Body of pancreas (tissue), 4 donors: ENCODE measurements around the gene LHFPL6. TPM values are rescaled to one million over a fixed set of nuclear protein-coding genes. Genes with fewer than 3 reads are reported as not detected.

ENCODE experiments used
- ATAC-seq: fragments of 150-250 bp; one replicate; pipeline ENCODE4 v1.9.1; 2016
- DNase-seq, 4 donors: peaks; one replicate each; pipeline ENCODE4 v3.0.0-alpha.2; 2019
- H3K27ac ChIP-seq, 4 donors: fragments of 200-600 bp; sonication (generic); 1 replicate in 3 of 4; 2 replicates in 1 of 4; pipeline versions ENCODE4 v1.5.1 to v1.6.1; 2016 to 2019; ENCODE audit warnings: mild to moderate bottlenecking in 1 of 4, mixed read lengths in 1 of 4, moderate library complexity in 1 of 4
- H3K27me3 ChIP-seq, 2 donors: fragments of 200-600 bp; sonication (generic); one replicate each; pipeline ENCODE4 v1.6.0; 2016; ENCODE audit warnings: mild to moderate bottlenecking in 1 of 2
- H3K36me3 ChIP-seq, 2 donors: fragments of 200-600 bp; sonication (generic); replicated peaks in 1 of 2; 2 replicates each; pipeline ENCODE4 v1.5.1; 2016; ENCODE audit warnings: low read depth in 2 of 2; ENCODE audit not compliant: insufficient read depth in 1 of 2
- H3K4me1 ChIP-seq: fragments of 200-600 bp; sonication (generic); one replicate; pipeline ENCODE4 v1.6.0; 2016
- H3K4me3 ChIP-seq, 2 donors: fragments of 200-600 bp; sonication (generic); 1 replicate in 1 of 2; 2 replicates in 1 of 2; pipeline ENCODE4 v1.5.1; 2016 to 2019
- H3K9me3 ChIP-seq, 3 donors: fragments of 200-600 bp; sonication (generic); 1 replicate in 2 of 3; 2 replicates in 1 of 3; pipeline ENCODE4 v1.5.1; 2016
- CTCF ChIP-seq, 7 experiments: fragments of 450-650 bp in 4 of 7; fragments of 200-600 bp in 3 of 7; sonication (generic) in 3 of 7; IDR thresholded peaks; one replicate each; pipeline ENCODE4 v1.5.1; 2016 to 2019; ENCODE audit warnings: antibody characterized with exemption in 7 of 7
- POLR2A ChIP-seq, 3 donors: fragments of 450-650 bp; IDR thresholded peaks; one replicate each; pipeline ENCODE4 v1.6.1; 2016; ENCODE audit warnings: antibody characterized with exemption in 3 of 3, mild to moderate bottlenecking in 2 of 3
- WGBS, 2 donors: methylation state at CpG; one replicate each; pipeline ENCODE4 v1.1.5; 2017; 5-methylcytosine and 5-hydroxymethylcytosine counted together
- intact Hi-C: fragments of 100-400 bp; cut with DNase I; formaldehyde crosslinking; loops from one replicate; pipeline ENCODE4 v1.15.1; 2023
- total RNA-seq, 2 donors: library from RNA; depleted of rRNA; stranded (reverse); fragments of >200 nt; gene quantifications; one replicate each; pipeline ENCODE4 v1.1.0, GENCODE V29; 2016

LHFPL6 gene
- total RNA-seq, 2 donors from 2014 or later, result 18.4 to 30.7 TPM

GRCh38 chr13:39565036-39565949, 37.7 kb downstream of the LHFPL6 start:
- intact Hi-C loops, result no loop called here
- Histone ChIP-seq H3K27ac (no peak overlapping the region), H3K4me3 (no peak overlapping the region), H3K27me3 (no peaks in the 10 kb centered on the region), H3K36me3 (no peaks in the 10 kb centered on the region), H3K4me1 (no peaks in the 10 kb centered on the region), H3K9me3 (no peaks in the 10 kb centered on the region)
- WGBS, 2 donors, result 35 to 41% methylated on average over 6 of the region's 6 CpGs
- DNase-seq (no peak), ATAC-seq (no peak)
- TF ChIP-seq POLR2A (IDR thresholded peaks at IDR 0.05) (no peak), CTCF (IDR thresholded peaks at IDR 0.05) (no peak)

GRCh38 chr13:39563470-39563735, 39.6 kb downstream of the LHFPL6 start:
- ATAC-seq, result no peak
- H3K27me3 ChIP-seq, result no peaks in the 10 kb centered on the region
- H3K27ac ChIP-seq, result no peak overlapping the region
- TF ChIP-seq CTCF (IDR thresholded peaks at IDR 0.05) (no peak), POLR2A (IDR thresholded peaks at IDR 0.05) (no peak)
- H3K4me1 ChIP-seq, result no peaks in the 10 kb centered on the region
- no peaks in the 10 kb centered on the region for H3K9me3 ChIP-seq
- no peak overlapping the region for H3K4me3 ChIP-seq
- no peaks in the 10 kb centered on the region for H3K36me3 ChIP-seq
- intact Hi-C loops, result no loop called here
- WGBS, 2 donors, result 57 to 75% methylated on average over 1 of the region's 1 CpG
- no peak for DNase-seq

GRCh38 chr13:39561971-39562370, 41.0 kb downstream of the LHFPL6 start:
- no peak for ATAC-seq
- 52 to 59% methylated on average over 1 of the region's 1 CpG for WGBS, 2 donors
- H3K9me3 ChIP-seq, result no peaks in the 10 kb centered on the region
- H3K4me3 ChIP-seq, result no peak overlapping the region
- TF ChIP-seq POLR2A (IDR thresholded peaks at IDR 0.05), result no peak
- TF ChIP-seq CTCF (IDR thresholded peaks at IDR 0.05), result no peak
- no peak overlapping the region for H3K27ac ChIP-seq
- H3K36me3 ChIP-seq, result no peaks in the 10 kb centered on the region
- H3K4me1 ChIP-seq, result no peaks in the 10 kb centered on the region
- no peaks in the 10 kb centered on the region for H3K27me3 ChIP-seq
- intact Hi-C loops, result no loop called here
- no peak for DNase-seq

- no peaks in the 10 kb centered on the region for H3K4me1 ChIP-seq
- ATAC-seq (no peak), DNase-seq (no peak)
- no peak overlapping the region for H3K27ac ChIP-seq
- intact Hi-C loops, result no loop called here
- H3K27me3 ChIP-seq, result no peaks in the 10 kb centered on the region
- TF ChIP-seq CTCF (IDR thresholded peaks at IDR 0.05) (no peak), POLR2A (IDR thresholded peaks at IDR 0.05) (no peak)
- 58 to 68% methylated on average over 3 of the region's 3 CpGs for whole genome bisulfite sequencing, 2 donors
- no peaks in the 10 kb centered on the region for H3K36me3 ChIP-seq
- H3K4me3 ChIP-seq, result no peak overlapping the region
- H3K9me3 ChIP-seq, result no peaks in the 10 kb centered on the region
These were observed 43.1 kb downstream of the LHFPL6 start for GRCh38 chr13:39559847-39560246.
